GM19468 (cell line): Measurements from ENCODE around the gene RSKR.
A peak's percentile ranks its signal among the peaks of the same experiment; 100 is the strongest.
"Not testable (repeated sequence)": the region's sequence is repeated elsewhere in the genome, so short reads cannot be mapped to it uniquely, and the experiment has no call there.

Experiments
- ATAC-seq: cut with Tn5 transposase; IDR thresholded peaks from one replicate; pipeline ENCODE4 v1.9.1; 2021; ENCODE audit warnings: mild to moderate bottlenecking, moderate library complexity, moderate number of reproducible peaks; ENCODE audit not compliant: unreplicated experiment; ENCODE audit errors: extremely low read depth

RSKR gene, protein sequence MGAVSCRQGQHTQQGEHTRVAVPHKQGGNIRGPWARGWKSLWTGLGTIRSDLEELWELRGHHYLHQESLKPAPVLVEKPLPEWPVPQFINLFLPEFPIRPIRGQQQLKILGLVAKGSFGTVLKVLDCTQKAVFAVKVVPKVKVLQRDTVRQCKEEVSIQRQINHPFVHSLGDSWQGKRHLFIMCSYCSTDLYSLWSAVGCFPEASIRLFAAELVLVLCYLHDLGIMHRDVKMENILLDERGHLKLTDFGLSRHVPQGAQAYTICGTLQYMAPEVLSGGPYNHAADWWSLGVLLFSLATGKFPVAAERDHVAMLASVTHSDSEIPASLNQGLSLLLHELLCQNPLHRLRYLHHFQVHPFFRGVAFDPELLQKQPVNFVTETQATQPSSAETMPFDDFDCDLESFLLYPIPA

DNA sequence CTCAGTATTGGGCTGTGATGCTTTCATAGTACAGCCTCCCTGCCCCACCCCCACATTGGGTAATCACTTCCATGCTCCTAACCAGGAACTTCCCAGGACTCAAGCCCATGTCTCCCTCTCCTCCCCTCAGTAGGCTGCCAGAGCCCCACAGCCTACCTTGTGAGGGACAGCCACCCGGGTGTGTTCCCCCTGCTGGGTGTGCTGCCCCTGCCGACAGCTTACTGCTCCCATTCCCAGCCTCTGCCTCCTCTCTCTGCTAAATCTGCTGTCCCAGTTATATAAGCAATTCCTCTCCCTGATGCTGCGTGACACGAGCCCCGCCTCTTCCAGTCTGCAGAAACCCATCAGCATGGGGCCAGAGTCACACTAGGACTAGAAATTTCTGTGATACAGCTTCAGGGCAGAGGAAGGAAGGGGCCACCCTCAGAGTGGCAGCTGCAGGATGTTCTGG lies at the start of gene RSKR:
TSS of gene RSKR (minus strand) at position 255 of the 451 bp plus-strand sequence. CDS start at position 231, 24 bp downstream.
- no peak for ATAC-seq

DNA sequence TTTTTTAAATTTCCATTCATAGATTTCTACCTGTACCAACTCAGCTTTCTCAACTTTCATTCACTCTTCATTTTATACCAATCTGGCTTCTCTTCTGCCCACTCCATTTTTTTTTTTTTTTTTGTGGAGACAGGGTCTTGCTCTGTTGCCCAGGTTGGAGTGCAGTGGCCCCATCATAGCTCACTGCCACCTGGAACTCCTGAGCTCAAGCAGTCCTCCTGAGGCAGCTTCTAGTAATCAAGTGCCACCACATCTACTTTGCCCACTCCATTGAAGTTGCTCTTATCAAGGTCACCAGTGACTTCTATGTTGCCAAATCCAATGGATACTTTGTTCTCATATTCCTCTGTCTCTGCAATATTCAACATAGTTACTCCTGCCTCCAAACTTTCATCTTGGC lies 49.7 kb upstream of the RSKR start:
- no peak for ATAC-seq

DNA sequence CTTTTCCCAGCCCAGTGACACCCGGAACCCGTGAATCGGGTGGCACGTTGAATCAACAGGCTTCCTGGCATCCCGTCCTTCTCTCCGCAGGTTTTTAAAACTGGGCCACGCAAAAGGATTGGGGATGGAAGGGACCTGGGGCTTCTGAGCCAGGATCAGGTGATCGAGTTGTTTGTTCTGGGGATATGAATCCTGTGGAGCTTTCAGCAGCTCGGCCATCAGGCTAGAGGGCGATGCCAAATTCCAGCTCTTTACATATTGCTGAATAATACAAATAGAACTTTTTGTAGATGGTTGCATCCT lies 48.5 kb upstream of the RSKR start:
- no peak for ATAC-seq

DNA sequence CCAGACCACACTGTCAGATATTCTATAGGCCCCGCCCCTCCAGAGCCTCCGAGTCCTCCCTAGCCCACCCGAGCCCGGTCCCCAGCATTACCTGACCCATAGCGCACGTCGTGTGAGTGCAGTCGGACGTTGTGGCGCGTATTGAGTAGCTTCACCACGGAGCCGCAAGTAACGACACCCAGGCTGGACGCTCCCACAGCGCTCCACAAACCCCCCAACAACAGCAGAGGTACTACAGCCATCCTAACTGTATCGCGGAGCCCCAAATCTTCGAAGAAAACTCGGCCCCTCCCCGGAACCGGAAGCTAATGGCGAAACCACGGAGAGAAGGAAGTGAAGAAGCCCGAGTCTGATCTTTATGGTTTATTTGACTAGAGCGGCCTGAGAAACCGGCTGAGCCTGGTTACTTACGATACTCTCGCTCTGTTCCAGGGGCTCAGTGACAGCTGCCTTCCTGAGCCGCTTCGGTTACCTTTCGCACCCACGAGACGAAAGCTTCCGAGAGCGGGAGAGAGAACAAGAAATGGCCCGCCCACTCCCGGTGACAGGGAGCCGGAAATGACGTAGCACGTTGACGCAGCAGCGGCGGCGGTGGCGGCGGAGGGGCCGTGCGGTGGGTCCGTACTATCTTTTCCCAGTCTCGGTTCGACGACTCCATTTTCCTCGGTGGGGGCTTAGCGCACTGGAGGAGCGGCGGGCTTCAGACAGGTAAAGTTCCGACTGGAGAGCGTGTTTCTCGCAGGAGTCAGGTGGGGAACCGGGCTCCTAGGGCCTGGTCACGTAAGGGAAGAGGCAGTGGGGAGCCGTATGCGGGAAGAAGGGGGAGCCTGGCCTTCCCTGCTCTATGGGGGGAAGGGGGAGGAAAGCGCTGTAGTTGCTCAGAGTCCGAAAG lies 47.9 kb upstream of the RSKR start, which contains the start of the genes SDF2 and SUPT6H:
TSS of gene SDF2 (minus strand) at position 272 of the 892 bp plus-strand sequence. CDS start at position 242, 30 bp downstream.
TSS of gene SUPT6H (plus strand) at position 571 of the 892 bp plus-strand sequence. CDS start 11,197 bp downstream, outside the sequence.
- ATAC-seq = no peak

DNA sequence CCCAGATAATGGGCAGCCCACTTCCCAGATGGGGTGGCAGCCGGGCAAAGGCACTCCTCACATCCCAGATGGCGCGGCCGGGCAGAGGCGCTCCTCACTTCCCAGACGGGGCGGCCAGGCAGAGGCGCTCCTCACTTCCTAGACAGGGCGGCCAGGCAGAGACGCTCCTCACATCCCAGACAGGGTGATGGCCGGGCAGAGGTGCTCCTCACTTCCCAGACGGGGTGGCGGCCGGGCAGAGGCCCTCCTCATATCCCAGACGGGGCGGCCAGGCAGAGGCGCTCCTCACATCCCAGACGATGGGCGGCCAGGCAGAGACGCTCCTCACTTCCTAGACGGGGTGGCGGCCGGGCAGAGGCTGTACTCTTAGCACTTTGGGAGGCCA lies 45.5 kb upstream of the RSKR start:
- ATAC-seq = not testable (repeated sequence)

DNA sequence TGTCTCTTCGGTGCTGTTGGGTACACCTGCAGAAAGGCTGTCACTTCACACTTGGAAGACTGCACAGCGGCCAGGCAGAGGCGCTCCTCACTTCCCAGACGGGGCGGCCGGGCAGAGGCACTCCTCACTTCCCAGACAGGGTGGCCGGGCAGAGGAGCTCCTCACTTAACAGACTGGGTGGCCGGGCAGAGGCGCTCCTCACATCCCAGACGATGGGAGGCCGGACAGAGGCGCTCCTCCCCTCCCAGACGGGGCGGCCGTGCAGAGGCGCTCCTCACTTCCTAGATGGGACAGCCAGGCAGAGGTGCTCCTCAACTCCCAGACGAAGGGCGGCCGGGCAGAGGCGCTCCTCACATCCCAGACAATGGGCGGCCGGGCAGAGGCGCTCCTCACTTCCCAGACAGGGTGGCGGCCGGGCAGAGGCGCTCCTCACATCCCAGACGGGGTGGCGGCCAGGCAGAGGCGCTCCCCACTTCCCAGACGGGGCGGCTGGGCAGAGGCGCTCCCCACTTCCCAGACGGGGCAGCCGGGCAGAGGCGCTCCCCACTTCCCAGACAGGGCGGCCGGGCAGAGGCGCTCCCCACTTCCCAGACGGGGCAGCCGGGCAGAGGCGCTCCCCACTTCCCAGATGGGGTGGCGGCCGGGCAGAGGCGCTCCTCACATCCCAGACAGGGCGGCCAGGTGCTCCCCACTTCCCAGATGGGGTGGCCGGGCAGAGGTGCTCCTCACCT lies 44.9 kb upstream of the RSKR start:
- ATAC-seq = not testable (repeated sequence)

DNA sequence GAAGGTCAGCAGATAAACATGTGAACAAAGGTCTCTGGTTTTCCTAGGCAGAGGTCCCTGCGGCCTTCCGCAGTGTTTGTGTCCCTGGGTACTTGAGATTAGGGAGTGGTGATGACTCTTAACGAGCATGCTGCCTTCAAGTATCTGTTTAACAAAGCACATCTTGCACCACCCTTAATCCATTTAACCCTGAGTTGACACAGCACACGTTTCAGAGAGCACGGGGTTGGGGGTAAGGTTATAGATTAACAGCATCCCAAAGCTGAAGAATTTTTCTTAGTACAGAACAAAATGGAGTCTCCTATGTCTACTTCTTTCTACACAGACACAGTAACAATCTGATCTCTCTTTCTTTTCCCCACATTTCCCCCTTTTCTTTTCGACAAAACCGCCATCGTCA lies 44.4 kb upstream of the RSKR start:
- ATAC-seq = not testable (repeated sequence)

DNA sequence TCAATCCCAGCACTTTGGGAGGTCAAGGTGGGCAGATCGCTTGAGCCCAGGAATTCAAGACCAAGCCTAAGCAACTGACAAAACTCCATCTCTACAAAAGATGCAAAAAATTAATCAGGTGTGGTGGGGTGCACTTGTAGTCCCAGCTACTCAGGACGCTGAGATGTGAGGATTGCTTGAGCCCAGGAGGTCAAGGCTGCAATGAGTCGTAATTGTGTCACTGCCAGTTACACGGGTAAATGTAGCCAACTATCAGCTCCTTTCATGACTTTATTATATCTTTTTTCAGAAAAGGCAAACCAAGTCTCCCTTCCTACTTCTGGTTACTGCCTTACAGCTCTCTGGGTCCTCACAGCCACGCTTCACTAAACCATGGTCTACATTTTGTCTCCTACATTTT lies 43.8 kb upstream of the RSKR start:
- no peak for ATAC-seq

DNA sequence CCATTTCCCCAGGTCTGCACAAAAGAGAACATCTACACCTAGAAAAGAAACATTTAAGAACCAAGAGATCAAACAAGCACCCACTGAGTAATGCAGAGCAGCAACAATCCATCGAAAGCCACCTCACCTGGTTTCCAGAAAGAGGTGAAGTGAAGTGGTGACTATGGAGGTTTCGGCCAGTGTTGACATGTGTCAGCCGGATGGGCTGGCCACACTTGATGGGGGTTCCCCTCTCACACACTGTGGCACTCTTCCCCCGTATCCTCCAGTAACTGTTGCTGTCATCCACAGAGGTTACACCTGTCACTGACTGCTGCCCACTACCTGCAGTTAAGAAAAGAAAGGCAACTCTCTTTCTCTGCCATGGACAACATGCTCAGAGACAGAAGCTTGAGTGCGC lies 41.2 kb upstream of the RSKR start:
- no peak for ATAC-seq

DNA sequence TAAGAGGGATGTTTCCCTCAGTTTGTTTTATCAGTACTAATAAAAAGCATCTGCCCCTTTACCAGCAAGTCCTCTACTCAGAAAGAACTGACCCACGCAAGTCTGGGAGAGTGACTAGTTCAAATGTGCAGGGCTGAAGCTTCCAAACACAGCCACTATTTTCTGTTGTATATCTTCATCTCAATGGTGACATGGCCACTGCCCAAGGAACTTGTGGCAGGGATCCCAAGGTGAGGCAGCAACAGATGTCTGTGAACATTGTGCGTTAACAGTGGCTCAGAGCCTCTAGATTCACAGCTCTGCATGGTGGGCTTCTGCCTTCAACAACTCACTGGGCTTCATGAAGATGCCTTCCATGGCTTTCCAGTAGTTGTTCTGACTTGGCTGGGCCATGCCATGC lies 34.7 kb upstream of the RSKR start:
- ATAC-seq = no peak

DNA sequence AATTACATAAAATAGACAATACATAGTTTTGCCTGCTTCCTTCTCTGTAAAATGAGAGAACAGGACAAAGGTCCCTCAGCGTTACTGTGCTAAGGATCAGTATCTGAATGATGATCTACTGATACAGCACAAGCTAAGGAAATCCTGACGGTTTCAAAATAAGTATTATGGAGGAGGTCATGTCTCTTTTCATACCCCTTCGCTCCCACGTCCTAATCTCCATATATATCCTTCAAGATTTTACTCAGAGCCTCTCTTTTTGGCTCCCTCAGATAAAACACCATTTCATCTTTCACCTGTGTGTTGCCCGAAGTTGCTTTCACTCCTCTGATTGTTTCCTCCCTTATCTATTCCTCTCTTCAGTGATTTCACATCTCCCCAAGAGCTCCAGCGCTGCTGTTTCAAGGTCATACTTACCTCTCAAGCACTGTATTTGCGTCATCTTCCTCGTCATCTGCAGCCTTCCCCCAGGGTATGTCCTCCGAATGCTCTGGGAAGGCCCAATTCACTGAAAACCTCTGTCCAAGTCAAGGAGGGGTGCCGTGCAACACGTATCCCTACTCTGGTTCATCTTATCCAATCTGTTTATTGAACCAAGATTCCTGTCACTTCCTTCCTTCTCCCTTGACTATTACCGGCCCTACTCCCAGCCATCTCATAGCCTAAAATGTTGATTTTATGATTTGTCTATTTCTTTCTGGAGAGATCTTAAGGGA lies 32.2 kb upstream of the RSKR start:
- ATAC-seq = no peak

DNA sequence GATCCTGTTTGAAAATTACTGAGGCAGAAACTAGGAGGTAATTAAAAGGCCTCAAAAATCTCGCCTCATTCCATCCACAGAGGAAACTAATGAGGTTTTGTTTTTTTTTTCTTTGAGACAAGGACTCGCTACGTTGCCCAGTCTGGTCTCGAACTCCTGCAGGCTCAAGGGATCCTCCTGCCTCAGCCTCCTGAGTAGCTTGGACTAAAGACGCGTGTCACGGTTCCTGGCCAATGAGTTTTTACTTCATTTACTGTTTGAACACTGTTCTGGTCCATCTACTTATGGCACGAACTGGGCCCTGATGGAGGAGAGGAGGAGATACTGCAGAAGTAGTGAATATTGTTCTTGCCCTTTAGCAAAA lies 31.6 kb upstream of the RSKR start:
- no peak for ATAC-seq

DNA sequence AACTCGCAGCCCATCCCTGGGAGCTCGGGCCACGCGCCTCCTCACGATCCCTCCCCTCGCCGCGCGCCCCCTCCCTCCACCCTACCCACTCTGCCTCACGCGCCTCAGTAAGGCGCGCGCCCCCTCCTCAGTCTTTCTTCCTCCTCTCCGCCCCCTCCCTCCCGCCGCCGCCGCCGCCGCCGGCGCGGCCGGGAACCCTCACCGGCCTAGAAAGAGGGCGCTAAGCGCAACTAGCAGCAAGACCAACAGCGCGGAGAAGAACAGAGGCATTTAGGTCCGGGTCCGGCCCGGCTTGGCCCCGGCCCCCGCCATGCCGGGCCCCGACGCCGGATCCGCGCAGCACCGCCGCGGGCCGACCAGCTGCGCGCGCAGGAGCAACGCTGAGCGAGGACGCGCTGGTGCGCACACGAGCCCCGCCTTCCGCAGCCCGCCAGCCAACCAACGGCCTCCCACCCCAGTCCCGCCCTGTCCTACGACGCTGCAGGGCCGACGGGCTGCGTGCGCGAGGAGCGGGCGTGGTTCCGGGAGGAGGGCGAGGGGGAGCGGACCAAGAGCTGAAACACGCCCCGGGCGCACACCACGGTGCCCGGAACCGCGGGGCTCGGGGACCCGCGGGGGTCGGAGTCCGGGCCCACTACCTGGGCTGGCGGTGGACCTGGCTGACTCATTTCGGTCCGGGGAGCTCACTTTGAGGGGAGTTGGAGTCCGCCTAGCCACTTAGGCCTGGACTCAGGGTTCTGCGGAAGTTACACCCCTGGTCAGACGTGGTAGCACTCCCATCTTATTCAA lies 31.0 kb upstream of the RSKR start, which contains the start of gene BLTP2:
TSS of gene BLTP2 (minus strand) at position 372 of the 789 bp plus-strand sequence. CDS start at position 270, 102 bp downstream.
- peak; percentile 60 for ATAC-seq

DNA sequence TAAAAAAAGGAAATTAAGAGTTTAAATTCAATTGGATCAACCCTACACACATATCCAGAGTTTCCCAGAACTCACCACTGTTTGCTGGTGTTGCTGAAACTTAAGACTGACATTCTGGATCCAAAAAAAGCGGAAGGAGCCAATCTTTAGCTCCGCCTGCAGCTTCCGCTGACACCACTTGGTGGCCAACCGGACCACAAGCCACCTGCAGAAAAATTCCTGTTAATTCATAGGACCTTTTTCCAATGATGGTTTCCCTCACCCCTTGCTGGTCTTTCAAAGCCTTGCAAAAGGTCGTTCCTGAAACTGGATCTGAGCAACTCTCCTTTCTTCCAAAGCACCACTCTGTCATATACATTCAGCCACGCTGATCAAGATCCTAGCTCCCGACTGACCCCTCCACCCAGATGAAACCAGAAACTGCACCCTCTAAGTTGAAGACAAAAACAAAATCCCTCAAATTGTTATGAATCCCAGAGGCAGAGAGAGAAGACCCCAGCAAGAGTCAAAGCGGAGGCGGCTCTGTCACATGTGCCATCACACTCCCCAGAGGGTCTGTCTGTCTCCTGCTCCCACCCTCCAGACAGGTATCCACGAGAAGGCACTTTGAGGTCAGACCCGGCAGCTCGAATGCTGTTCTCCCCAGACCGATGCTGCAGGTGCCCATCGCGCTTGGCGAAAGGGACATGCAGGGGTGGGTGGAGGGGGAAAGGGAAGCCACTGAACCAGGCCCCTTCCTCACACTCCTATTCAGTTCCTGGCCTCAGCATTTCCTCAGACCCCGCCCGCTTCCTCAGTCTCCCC lies 30.2 kb upstream of the RSKR start:
- no peak for ATAC-seq

DNA sequence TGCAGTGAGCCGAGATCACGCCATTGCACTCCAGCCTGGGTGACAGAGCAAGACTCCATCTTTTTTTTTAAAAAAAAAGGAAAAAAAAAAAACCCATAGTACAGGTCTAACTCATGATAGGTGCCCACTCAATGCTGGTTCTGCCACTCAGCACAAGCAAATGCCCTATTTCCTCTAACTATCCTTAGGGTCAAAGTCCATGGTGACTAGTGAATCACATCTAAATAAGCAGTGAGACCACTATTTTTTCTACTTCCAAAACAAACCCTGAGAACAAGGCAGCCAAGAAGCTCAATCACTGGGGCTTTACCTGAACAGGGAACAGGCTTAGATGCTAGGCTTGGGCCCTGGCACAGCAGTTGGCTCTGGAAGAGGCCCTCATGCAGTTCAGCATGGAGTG lies 27.6 kb upstream of the RSKR start:
- ATAC-seq = no peak

DNA sequence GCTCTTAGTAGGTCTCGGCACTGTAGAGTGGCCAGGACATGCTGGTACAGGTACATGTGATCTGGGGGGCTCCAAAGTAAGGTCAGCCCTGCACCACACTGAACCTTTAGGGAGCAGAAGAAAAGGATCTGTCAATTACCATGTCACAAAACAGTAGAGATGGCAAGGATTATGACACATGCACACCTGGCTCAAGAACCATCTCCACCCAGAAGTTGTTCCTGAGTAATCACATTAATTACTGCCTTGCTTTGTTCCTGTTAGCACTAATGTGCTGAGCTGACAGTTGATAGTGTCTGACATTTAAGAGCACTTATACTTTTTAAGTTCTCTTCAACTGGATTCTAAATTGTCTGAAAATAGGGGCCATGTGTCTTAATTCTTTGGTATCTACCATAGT lies 21.5 kb upstream of the RSKR start:
- no peak for ATAC-seq

DNA sequence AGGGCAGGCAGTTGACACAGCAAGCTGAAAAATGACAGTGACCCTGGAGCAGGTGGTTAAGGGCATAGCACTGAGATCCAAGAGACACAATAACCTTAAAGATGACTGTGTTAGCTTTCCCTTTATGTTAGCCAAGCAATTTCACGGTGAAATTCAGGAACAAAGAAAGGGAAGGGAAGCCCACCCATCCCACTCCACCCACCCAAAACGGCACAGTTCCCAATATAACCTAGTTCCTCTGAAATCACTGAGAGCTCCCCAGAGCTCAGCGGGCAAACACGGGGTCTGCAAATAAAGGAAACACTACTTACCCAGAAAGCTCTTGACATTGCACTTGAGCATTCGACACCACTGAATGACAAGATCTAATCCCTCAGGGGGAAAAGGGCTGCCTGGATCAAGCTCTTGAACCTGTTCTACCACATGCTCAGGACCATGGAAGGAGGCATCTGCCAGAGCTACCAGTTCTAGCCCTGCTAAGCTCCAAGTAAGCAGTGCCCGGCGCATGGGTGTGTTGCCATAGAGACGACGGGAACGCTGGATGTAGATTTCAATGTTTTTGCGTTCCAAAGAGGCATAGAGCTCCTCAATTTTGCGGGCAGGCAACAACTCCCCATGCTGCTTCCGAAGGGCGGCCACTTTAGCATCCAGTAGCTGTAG lies 20.4 kb upstream of the RSKR start:
- no peak for ATAC-seq

DNA sequence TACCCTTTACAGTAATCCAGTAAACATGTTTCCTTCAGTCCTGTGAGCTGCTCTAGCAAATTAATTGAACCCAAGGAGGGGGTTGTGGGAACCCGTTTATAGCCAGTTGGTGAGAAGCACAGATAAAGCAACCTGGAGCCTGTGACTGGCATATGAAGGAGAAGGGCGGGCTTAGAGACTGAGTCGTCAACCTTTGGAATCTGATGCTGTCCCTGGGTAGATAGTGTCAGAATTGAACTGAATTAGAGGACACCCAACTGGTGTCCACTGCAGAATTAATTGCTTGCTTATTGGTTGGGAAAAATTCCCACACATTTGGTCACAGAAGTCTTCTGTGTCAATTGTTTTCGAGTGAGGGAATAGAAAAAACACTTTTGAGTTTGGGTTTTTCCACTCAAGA lies 12.8 kb upstream of the RSKR start:
- ATAC-seq = no peak
